NCI-H526 treated with DMSO at 0.1 percent for 48 hours (cell line): ENCODE measurements around the gene TM9SF1.
"Not testable (repeated sequence)": the region's sequence is repeated elsewhere in the genome, so short reads cannot be mapped to it uniquely, and the experiment has no call there.

ENCODE experiments used
- DNase-seq: peaks from one replicate; lab custom pipeline; 2025; lab: John Stamatoyannopoulos, UW

TM9SF1 gene

DNA sequence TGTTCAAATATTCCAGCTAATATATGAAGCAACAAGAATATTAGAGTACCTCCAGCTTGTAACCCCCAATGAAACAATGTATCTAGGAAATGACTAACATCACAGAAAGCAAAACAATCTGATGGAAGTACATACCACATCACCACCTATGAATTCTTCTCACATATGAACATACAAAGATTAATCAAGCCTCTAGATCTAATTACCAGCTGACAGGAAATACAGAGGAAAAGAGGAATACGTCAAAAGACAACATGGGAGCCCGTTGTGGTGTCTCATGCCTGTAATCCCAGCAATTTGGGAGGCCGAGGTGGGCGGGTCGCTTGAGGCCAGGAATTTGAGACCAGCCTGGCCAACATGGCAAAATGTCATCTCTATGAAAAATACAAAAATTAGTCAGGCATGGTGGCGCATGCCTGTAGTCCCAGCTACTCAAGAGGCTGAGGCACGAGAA is 29.4 kb upstream of the TM9SF1 start:
- DNase-seq: no peak

DNA sequence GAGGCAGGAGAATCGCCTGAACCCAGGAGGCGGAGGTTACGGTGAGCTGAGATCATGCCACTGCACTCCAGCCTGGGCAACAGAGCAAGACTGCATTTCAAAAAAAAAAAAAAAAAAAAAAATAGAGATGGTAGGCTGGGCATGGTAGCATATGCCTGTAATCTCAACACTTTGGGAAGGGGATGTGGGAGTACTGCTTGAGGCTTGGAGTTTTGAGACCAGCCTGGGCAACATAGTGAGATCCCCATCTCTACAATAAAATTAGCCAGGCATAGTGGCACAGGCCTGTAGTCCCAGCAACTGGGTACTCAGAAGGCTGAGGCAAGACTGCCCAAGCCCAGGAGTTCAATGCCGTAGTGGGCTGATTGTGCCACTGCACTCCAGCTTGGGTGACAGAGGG is 27.7 kb upstream of the TM9SF1 start:
- not testable (repeated sequence) for DNase-seq

DNA sequence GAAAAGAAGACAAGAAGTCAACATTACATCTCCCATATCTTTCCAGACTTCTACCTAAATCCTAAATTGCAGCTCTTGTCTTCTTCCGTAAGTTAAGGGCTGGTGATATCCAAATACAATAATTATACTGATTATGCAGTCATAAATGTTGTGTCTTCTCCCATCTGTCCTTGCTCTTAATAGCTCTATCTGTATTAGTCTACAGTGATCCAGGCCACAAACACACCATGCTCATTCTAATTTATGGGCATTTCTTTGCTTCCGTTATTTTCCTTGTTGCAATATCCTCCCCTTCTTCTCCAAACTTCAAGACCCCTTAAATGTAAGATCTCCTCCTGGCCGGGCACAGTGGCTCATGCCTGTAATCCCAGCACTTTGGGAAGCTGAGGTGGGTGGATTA is 24.3 kb upstream of the TM9SF1 start:
- DNase-seq: no peak

DNA sequence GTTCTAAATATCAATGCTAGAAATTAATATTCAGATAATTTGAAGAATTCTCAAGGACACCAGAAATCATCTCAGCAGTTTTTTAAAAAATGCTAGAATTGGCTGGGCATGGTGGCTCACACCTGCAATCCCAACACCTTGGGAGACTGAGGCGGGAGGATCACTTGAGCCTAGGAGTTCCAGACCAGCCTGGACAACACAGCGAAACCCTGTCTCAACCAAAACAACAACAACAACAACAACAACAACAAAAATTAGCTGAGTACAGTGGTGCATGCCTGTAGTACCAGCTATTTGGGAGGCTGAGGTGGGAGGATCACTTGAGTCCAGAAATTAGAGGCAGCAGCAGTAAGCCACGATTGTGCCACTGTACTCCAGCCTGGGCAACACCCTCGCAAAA is 23.8 kb upstream of the TM9SF1 start:
- no peak for DNase-seq

DNA sequence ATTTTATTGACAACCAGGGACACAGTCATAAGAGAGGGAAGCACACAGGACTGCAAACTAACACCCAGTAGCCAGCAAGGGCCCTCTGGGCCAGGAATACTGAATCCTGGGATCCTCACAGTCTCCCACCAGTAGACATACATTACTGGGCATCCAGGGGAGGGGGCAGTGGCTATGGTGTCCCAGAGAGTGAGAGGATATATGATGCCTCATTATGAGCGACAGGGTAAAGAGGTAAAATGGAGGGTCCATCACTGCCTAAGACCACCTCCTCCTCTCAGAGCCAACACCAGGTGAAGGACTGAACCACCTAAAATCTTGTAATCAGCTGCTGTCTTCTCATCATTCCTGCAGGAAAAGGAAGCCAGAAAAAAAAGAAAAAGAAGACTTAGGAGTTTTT is 21.6 kb upstream of the TM9SF1 start:
- DNase-seq: not testable (repeated sequence)

DNA sequence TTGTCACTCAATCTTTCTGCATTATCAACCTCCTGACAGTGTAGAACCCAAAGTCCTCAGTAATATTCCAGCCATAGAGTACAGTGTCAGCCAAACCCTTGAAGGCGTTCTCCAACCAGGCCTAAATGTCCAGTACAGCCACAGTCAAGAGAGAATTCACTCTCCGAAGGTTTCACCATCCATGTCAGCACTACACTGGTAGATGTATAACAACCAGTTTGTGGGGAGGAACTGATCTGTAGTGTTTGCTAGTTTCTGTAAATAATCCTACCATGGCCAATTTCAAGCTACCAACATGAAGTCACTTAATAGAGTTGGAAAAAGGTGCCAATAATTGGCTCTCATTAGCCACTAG is 21.1 kb upstream of the TM9SF1 start:
- no peak for DNase-seq

DNA sequence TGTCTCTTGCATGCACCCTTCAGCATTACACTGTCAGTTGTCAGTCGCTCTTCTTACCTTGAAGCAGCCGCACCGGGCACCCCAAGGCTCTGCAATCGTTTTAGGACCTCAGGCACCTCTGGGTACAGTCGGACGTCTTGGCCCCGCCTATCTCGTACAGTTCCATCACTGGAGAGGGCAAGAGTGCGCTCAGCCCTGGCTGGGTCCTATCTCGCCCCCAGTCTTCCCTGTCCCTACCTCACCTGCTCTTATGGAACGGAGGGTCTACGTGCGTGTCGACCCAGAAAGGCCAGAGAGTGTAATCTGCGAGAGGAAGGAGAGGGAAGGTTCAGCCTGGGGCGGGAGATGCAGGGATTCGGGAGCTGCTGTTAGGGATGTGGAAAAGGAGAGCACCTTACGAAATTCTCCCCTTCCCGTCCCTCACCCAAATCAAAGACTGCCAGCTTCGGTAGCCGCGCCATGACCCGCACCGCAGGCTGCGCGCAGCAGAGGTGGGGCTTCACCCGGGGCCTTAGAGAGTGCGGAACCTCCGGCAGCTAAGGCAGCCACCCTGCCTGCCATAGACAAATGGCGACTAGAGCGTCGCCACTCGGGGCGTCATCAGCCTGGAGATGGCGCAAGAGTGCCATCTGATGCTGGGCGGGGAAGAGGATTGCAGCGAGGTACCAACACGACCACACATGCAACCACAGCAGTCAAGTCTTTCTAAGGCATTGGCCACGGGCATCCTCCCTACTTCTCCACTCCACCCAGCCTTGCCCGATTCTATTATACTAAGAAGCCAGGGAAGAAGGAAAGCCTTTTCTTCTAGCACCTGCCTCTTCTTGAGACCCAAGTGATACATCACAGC is 20.5 kb upstream of the TM9SF1 start, which contains the start of gene MDP1:
Gene MDP1 (minus strand): TSS at position 572 of the 850 bp plus-strand sequence. CDS start 111 bp downstream, at position 461.
- peak; percentile 81 for DNase-seq

DNA sequence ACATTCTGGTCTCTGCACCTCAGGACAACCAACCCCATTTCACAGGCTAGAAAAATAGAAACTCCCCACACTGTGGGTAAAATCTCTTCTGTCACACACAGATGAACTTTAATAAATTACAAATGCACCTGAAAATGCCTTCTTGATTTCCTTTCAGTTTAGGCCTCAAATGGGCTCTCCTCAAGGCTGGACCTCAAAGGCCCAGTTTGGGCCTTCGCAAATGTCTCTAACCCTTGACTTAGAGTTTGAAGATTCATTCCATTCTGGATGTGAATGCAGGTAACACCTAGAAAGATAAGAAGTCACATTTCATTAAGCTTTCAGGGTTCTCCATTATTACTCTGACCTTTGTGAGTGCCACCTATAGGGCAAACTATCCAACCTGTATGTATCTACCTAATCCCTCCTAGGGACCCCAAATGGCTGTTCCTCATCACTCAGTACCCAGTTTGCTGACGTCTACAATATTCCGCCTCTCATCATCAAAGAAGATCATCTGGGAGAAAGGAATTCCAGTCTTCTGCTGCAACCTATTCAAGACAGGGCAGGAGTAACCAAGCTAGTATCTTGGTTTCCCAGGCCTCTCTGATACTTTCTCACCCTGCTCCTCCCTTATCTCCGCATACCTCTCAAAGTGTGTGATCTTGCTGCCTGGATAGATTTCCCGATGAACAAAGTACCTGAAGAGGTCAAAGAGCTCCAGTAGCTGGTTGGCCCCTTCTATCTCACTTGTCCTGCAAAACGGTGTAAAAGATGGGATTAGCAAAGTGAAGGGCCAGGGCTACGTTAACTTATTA is 18.8 kb upstream of the TM9SF1 start:
- no peak for DNase-seq

DNA sequence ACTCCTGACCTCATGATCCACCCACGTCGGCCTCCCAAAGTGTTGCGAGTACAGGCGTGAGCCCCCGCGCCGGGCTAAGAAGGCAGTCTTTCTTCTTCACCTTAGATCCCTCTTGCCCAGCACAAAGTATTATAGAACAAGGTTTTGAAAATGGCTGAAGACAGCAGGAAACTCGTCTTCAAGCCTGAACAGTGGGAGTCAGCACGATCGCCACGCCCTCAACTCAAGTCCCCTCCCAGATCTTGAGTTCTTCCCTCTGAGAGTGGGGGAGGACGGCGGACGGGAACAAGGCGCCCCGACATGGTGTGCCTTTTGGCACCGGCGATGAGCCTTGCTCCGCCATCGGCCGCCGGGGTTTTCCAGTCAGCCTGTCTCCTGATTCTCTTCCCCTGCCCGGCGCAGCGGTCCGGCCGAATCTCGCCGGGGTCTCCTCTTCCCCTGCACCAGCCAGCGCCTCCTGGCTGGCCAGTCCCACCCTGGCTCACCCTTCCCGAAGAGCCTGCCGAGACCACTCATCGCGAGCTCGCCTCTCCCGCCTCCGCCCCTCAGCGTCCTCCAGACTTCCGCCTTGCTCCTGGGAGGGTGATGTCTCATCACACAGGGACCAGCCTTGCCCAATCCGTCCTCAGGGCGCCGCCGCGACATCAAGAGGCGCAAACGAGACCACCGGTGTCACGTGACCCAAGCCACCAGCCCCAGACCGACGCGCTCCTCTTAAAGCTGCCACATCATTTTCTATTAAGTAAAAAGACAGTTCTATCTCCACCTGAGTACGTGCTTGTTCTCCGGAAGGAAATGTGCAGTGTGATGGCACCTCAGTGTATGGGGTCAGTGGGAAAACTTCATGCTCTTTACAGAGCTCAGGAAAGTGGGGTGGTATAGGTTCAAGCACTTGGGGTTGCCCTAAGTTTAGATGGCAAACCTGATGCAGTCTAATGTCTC is 18.0 kb upstream of the TM9SF1 start, which contains the start of gene CHMP4A:
Gene CHMP4A (minus strand): TSS at position 565 of the 942 bp plus-strand sequence. CDS start 49 bp downstream, at position 516.
- DNase-seq: peak; percentile 82

DNA sequence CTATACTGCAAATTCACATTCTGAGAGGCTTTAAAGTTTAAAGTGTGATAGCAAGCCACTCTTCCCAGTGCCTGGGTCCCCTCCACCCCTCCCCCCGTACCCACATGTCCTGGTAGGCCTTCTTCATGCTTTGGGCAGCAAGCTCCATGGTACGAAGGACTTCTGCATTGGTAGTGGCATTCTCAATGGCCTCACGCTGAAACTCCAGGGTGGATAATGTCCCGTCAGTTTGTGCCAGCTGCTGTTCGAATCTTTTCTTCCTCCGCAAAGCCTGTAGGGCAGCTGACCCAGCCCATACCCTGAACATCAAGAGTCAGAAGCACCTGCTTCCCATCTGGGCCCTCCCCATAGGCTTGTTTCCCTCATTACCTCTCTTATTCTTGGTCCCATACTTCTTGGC is 16.1 kb upstream of the TM9SF1 start:
- no peak for DNase-seq

DNA sequence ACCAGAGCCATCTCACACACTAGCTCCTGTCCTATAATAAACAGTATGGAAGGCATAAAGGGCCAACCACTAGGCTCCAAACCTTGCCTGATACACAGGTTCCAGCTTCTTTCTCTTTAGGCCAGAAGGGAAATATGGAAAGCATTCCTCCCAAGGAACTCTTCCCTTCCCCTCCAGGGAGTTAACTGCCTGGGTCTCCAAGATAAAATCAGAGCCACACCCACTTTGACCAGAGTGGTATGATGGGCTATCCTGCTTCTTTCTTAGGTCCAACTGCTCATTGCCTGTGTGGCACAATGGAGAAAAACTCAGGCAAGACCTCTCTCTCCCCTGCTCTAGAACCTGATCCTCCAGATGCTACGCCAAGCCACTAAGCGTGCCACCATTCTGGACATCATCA is 12.4 kb upstream of the TM9SF1 start:
- no peak for DNase-seq

DNA sequence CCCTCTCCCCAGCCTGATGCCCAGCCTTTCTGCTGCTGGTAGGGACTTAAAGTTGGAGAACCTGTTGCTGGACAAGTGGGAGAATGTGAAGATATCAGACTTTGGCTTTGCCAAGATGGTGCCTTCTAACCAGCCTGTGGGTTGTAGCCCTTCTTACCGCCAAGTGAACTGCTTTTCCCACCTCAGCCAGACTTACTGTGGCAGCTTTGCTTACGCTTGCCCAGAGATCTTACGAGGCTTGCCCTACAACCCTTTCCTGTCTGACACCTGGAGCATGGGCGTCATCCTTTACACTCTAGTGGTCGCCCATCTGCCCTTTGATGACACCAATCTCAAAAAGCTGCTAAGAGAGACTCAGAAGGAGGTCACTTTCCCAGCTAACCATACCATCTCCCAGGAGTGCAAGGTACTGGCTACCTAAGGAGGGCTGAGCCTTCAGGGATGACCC is 11.9 kb upstream of the TM9SF1 start:
- DNase-seq: no peak

DNA sequence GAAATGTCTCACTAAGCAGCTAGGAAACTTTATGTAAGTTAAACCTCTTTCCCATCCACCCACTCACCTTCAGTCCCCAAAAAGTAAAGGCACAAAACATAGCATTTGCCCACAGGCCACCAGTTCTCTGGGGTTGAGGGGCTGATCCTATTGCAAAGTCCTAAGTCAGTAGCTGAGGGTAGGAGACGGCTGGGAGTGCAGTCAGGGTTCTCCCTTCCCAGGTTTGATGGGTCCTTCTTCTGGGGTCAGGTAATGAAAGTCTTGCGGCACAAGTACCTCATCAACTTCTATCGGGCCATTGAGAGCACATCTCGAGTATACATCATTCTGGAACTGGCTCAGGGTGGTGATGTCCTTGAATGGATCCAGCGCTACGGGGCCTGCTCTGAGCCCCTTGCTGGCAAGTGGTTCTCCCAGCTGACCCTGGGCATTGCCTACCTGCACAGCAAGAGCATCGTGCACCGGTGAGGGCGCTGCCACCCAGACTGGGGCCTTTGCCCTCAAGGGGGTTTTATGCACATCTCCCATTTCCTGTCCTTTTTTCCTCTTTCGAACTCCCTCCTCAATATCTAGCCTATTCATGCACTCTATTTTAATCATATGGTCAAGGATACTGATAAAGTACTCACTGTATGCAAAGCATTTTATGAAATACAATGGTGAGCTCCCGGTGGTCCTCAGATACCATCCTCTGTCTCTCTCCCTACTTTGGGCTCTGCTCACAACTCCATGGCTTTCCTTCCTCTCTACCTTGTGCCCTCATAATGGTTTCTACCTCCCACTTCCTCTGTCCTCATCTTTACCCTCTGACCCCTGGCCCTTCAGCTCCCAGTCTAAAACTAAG is 11.2 kb upstream of the TM9SF1 start:
- no peak for DNase-seq

DNA sequence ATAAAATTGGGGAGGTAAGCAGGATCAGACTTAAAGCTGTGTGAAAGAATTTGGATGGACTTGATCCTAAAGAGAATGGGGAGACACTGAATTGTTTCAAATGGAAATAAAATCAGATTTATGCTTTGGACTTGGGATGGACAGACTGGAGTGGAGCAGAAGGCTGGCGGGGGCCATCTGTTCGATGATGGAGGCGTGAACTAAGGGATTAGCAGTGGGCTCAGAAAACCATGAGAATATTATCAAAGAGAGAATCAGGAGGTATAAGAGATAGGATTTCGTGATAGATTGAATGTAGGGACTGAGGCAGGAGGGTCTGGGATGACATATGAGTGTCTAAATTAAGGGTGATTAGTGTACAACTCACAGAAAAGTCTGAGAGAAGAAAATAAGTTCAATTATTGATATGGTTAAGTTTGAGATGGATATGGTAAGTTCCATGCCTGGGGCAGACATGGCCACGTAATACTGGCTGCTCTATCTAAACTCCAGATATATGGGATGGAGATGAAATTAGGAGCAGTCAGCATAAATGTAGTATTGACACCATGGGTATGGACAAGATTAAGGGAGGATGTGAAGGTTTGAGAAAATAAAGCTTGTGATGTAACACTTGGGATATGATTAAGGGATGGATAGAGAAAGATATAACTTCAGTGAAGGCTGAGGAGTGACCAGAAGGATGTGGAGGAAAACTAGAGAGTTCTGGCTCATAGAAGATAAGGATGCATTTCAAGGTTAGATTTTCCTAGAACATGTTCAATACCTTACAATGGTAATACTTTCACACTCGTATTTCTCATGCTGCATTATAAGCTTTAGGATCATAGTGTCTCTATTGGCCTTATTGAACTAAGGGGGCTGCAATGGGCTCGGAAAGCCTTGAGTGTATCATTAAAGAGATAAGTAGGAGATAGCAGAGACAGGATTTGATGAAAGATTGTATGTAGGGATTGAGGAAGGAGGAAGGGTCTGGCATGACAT is 9.2 kb upstream of the TM9SF1 start:
- DNase-seq: no peak

DNA sequence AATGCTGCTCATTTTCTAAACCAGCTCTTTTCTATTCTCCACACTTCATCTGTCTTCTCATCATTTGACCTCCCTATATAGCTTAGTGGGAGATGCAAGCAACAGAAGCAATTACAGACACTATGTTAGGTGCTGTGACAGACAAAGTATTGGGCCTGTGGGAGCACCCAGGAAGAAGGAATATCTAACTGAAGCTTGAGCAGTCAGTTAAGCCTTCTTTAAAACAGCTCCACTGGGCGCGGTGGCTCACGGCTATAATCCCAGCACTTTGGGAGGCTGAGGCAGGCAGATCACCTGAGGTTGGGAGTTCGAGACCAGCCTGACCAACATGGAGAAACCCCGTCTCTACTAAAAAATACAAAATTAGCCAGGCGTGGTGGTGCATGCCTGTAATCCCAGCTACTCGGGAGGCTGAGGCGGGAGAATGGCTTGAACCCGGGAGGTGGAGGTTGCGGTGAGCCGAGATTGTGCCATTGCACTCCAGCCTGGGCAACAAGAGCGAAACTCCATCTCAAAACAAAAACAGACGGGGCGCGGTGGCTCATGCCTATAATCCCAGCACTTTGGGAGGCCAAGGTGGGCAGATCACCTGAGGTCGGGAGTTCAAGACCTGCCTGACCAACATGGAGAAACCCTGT is 8.1 kb upstream of the TM9SF1 start:
- not testable (repeated sequence) for DNase-seq

DNA sequence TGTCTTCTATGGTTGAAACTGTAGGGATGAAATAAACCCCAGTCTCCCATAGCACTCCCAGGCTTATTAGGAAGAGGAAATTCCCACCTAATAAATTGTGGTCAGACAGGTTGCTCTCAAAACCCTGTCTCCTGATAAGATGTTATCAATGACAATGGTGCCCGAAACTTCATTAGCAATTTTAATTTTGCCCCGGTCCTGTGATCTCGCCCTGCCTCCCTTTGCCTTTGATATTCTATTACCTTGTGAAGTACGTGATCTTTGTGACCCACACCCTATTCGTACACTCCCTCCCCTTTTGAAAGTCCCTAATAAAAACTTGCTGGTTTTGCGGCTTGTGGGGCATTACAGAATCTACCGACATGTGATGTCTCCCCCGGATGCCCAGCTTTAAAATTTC is 7.3 kb upstream of the TM9SF1 start:
- DNase-seq: not testable (repeated sequence)

DNA sequence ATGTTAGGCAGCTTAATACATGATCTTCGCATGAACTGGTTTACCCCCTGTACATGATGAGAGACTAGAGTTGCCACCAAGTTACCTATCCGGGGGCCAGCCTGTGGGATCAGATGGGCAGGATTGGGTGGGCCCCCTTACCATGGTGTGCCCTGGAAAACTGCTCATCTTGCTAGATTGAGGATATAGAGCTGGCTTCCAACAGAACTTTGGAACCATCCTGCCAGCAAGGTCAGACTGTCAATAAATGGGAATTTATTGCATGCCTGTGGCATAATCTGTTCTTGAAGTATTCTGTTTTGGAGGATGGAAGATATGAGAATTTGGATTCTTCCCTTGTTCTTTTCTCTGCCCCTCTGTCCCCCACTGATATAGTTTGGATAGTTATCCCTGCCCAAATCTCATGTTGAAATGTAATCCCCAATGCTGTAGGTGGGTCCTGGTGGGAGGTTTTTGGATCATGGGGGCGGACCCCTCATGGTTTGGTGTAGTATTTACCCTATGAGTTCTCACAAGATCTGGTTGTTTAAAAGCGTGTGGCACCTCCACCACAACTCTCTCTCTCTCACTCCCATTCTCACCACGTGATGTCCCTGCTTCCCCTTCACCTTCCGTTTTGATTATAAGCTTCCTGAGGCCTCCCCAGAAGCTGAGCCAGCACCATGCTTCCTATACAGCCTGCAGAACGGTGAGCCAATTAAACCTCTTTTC is 3.7 kb upstream of the TM9SF1 start:
- DNase-seq: no peak

DNA sequence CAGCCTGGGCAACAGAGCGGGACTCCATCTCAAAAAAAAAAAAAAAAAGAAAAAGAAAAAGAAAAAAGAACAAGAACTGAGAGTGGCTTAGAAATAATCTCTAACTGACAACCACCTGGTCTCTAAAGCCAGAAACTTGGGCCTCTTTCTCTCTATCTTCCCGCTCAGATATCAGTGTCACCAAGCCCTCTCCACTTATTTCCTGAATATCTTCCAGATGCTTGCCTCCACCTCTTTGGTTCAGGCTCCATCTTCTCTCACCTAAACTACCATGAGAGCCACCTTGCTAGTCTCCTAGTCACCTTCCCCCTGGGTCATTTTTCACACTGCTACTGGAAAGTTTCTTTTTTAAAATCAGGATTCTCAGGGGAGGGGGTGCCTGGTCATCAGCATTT is 1.8 kb upstream of the TM9SF1 start:
- DNase-seq: no peak
